ENCODE results near the gene STEAP1B.

- TF ChIP-seq SUZ12 (IDR thresholded peaks at IDR 0.05; ENCODE audit: extremely low read depth, insufficient read depth, insufficient read length) (no peak), YY1 (IDR thresholded peaks at IDR 0.05; ENCODE audit: insufficient read depth, insufficient read length) (no peak), ZNF274 (IDR thresholded peaks at IDR 0.05; ENCODE audit: low read depth, low read length) (no peak)
These were observed 53.0 kb downstream of the STEAP1B start for GRCh38 chr7:22447008-22447407.
